Stimulated activated CD8-positive, alpha-beta memory T cell treated with anti-CD3 and anti-CD28 coated beads, Interleukin-15, amount 100 ng/mL, for 48 hours (primary cell): ENCODE measurements around the gene CSF3R.

ENCODE experiments used
- DNase-seq, 2 donors: peaks; one replicate each; pipeline ENCODE4 v3.0.0-alpha.2; 2020; ENCODE audit warnings: low read depth in 2 of 2

CSF3R gene

GRCh38 chr1:36420409-36420808, 62.3 kb downstream of the CSF3R start:
- DNase-seq, result no peak

GRCh38 chr1:36419569-36419968, 63.1 kb downstream of the CSF3R start:
- no peak for DNase-seq

GRCh38 chr1:36419140-36419539, 63.6 kb downstream of the CSF3R start:
- DNase-seq, result no peak

- no peak for DNase-seq
Measured at GRCh38 chr1:36417931-36418330, 64.8 kb downstream of the CSF3R start.
